ENCODE measurements around the gene TPX2. TPM values are rescaled to one million over a fixed set of nuclear protein-coding genes. Genes with fewer than 3 reads are reported as not detected.

TPX2 gene
- polyA plus RNA-seq, 1 donor (not counting 4 experiments of a cell fraction or from before 2014, with no cell fraction given) = 31.5 TPM

DNA sequence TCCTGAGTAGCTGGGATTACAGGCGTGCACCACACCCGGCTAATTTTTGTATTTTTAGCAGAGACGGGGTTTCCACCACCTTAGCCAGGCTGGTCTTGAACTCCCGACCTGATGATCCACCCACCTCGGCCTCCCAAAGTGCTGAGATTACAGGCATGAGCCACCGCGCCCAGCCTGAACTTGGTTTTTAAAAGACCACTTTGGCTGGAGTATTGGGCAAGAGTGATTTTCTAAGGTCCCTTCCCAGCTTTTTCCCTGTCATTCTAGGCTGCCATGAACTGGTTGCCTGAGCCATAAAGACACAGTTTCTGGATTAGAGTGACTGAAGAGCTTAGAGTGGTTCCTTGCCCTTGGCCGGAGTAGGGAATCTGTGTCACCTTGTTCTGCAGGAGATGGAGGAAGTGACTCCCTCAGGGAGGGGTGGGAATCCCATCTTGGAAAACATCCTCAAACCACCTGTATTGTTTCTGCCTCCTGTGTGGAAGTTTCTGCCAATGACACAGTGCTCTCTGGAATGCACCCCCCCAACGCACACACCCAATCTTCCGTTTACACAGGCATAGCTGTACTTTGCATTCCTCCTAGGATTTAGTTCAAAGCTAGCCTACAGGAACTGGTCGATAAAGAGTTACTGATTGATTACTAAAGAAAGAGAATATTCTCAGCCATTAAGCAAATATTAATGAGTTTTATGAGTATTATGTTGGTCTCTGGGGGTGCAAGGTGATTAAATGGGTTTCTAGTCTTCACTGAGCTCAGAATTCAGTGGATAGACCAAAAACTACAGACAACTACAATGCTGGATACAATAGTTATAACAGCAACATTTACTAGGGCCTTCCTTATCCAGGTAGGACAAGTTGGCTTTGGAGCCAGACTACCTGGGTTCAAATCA lies 34.6 kb upstream of the TPX2 start:
- no peaks in the 10 kb centered on the region for H4K20me1 ChIP-seq (ENCODE audit: control insufficient read depth, extremely low read depth, insufficient read depth, low read length)
- H3K36me3 ChIP-seq (ENCODE audit: control insufficient read depth in 2 of 2, extremely low read depth in 1 of 2, insufficient read depth in 2 of 2, low read length in 2 of 2) = peaks cover 20 to 68% of the 10 kb centered on the region in 2 experiments
- TF ChIP-seq, protein P1, sequence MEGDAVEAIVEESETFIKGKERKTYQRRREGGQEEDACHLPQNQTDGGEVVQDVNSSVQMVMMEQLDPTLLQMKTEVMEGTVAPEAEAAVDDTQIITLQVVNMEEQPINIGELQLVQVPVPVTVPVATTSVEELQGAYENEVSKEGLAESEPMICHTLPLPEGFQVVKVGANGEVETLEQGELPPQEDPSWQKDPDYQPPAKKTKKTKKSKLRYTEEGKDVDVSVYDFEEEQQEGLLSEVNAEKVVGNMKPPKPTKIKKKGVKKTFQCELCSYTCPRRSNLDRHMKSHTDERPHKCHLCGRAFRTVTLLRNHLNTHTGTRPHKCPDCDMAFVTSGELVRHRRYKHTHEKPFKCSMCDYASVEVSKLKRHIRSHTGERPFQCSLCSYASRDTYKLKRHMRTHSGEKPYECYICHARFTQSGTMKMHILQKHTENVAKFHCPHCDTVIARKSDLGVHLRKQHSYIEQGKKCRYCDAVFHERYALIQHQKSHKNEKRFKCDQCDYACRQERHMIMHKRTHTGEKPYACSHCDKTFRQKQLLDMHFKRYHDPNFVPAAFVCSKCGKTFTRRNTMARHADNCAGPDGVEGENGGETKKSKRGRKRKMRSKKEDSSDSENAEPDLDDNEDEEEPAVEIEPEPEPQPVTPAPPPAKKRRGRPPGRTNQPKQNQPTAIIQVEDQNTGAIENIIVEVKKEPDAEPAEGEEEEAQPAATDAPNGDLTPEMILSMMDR (optimal IDR thresholded peaks at IDR 0.05 in 1 of 3, IDR thresholded peaks at IDR 0.05 in 1 of 3, conservative IDR thresholded peaks at IDR 0.05 in 1 of 3; ENCODE audit: extremely low read depth in 1 of 3, insufficient read depth in 2 of 3, low read length in 3 of 3) = no peak
- no peak for TF ChIP-seq EZH2 (IDR thresholded peaks at IDR 0.05; ENCODE audit: low read length)
- peak overlapping the region; percentile 84 for H3K4me2 ChIP-seq (ENCODE audit: control insufficient read depth, extremely low read depth, insufficient read depth, low read depth, low read length)
- H3K27ac ChIP-seq (ENCODE audit: control insufficient read depth, insufficient read depth, low read length) = peak overlapping the region; percentile 97
- H3K4me1 ChIP-seq (ENCODE audit: control insufficient read depth, extremely low read depth, insufficient read depth, low read length) = peaks cover 62% of the 10 kb centered on the region
- dilution Hi-C loops (cut with MboI; ENCODE audit: extremely low pct_ligation_motif_present, low sequenced_read_pairs) = no loop called here
- H3K79me2 ChIP-seq (ENCODE audit: control insufficient read depth, insufficient read depth, low read length) = peaks cover 87% of the 10 kb centered on the region
- H2AFZ ChIP-seq (ENCODE audit: control insufficient read depth, low read length) = no peak overlapping the region
- DNase-seq (ENCODE audit: low read depth, low spot score) (peak; percentile 85), FAIRE-seq (peak; percentile 71)
- no peaks in the 10 kb centered on the region for H3K27me3 ChIP-seq (ENCODE audit: control insufficient read depth, extremely low read depth, insufficient read depth, low read length)
- H3K9me1 ChIP-seq (ENCODE audit: control insufficient read depth, extremely low read depth, insufficient read depth, low read length) = peaks cover 2% of the 10 kb centered on the region
- H3K9ac ChIP-seq (ENCODE audit: control insufficient read depth, extremely low read depth, insufficient read depth, low read length) = peak overlapping the region; percentile 82
- peak overlapping the region in 2 of 3 experiments; percentile 52 to 58 for H3K4me3 ChIP-seq (ENCODE audit: control insufficient read depth in 2 of 3, extremely low read depth in 1 of 3, insufficient read depth in 2 of 3, low read depth in 1 of 3, low read length in 3 of 3)
- no peaks in the 10 kb centered on the region for H3K9me3 ChIP-seq (ENCODE audit: control insufficient read depth, low read depth, low read length)

DNA sequence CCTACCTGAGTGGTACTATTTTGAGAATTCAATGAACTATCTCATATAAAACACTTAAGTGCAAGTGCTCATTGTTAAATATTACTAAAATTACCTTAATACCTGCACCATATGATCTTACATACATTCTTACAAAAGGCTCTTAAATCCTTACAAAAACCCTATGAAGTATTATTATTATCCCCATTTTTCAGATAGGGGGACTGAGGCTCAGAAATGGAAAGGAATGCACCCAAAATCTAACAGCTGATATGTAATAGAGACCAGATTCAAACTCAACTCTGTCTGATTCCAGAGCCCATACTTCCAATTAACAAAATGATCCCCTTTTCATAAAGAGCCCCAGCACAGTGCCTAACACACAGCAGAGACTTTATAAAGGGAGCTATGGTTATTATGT lies 33.9 kb upstream of the TPX2 start:
- no peak overlapping the region for H3K4me3 ChIP-seq (ENCODE audit: control insufficient read depth in 2 of 3, extremely low read depth in 1 of 3, insufficient read depth in 2 of 3, low read depth in 1 of 3, low read length in 3 of 3)
- peaks cover 60% of the 10 kb centered on the region for H3K4me1 ChIP-seq (ENCODE audit: control insufficient read depth, extremely low read depth, insufficient read depth, low read length)
- H3K4me2 ChIP-seq (ENCODE audit: control insufficient read depth, extremely low read depth, insufficient read depth, low read depth, low read length) = peak overlapping the region; percentile 84
- DNase-seq (ENCODE audit: low read depth, low spot score) = no peak
- H4K20me1 ChIP-seq (ENCODE audit: control insufficient read depth, extremely low read depth, insufficient read depth, low read length) = no peaks in the 10 kb centered on the region
- no peak overlapping the region for H2AFZ ChIP-seq (ENCODE audit: control insufficient read depth, low read length)
- no peaks in the 10 kb centered on the region for H3K27me3 ChIP-seq (ENCODE audit: control insufficient read depth, extremely low read depth, insufficient read depth, low read length)
- H3K36me3 ChIP-seq (ENCODE audit: control insufficient read depth in 2 of 2, extremely low read depth in 1 of 2, insufficient read depth in 2 of 2, low read length in 2 of 2) = peaks cover 20 to 67% of the 10 kb centered on the region in 2 experiments
- peak overlapping the region; percentile 97 for H3K27ac ChIP-seq (ENCODE audit: control insufficient read depth, insufficient read depth, low read length)
- H3K79me2 ChIP-seq (ENCODE audit: control insufficient read depth, insufficient read depth, low read length) = peaks cover 87% of the 10 kb centered on the region
- H3K9me3 ChIP-seq (ENCODE audit: control insufficient read depth, low read depth, low read length) = no peaks in the 10 kb centered on the region
- TF ChIP-seq, protein P1 (optimal IDR thresholded peaks at IDR 0.05 in 1 of 3, IDR thresholded peaks at IDR 0.05 in 1 of 3, conservative IDR thresholded peaks at IDR 0.05 in 1 of 3; ENCODE audit: extremely low read depth in 1 of 3, insufficient read depth in 2 of 3, low read length in 3 of 3) = no peak
- no peak for TF ChIP-seq EZH2 (IDR thresholded peaks at IDR 0.05; ENCODE audit: low read length)
- no peak for FAIRE-seq
- dilution Hi-C loops (cut with MboI; ENCODE audit: extremely low pct_ligation_motif_present, low sequenced_read_pairs) = no loop called here
- peak overlapping the region; percentile 82 for H3K9ac ChIP-seq (ENCODE audit: control insufficient read depth, extremely low read depth, insufficient read depth, low read length)
- peaks cover 5% of the 10 kb centered on the region for H3K9me1 ChIP-seq (ENCODE audit: control insufficient read depth, extremely low read depth, insufficient read depth, low read length)

Measured in keratinocyte (primary cell).